KMS-11 (cell line): ENCODE results near the gene KCNN3.

Source experiments
- H2AFZ ChIP-seq: fragments of 200-600 bp; sonication (generic); 2 replicates; pipeline ENCODE4 v1.6.1; 2016; ENCODE audit warnings: antibody characterized with exemption, mixed run types, low read depth
- H3K27ac ChIP-seq: fragments of 200-600 bp; sonication (generic); 2 replicates; pipeline ENCODE4 v1.6.1; 2016; ENCODE audit warnings: mild to moderate bottlenecking, mixed run types
- H3K27me3 ChIP-seq: fragments of 200-600 bp; sonication (generic); 2 replicates; pipeline ENCODE4 v1.6.1; 2017; ENCODE audit warnings: mild to moderate bottlenecking, low read depth, mixed run types, moderate library complexity; ENCODE audit not compliant: insufficient read depth
- H3K36me3 ChIP-seq: fragments of 200-600 bp; sonication (generic); 2 replicates; pipeline ENCODE4 v1.6.1; 2017; ENCODE audit warnings: mild to moderate bottlenecking, mixed run types; ENCODE audit not compliant: insufficient read depth
- H3K4me1 ChIP-seq: fragments of 200-600 bp; sonication (generic); 2 replicates; pipeline ENCODE4 v1.6.1; 2016; ENCODE audit warnings: mild to moderate bottlenecking, low read depth, mixed run types; ENCODE audit not compliant: poor library complexity, severe bottlenecking
- H3K4me2 ChIP-seq: fragments of 200-600 bp; sonication (generic); 2 replicates; pipeline ENCODE4 v1.7.0; 2016; ENCODE audit warnings: mild to moderate bottlenecking, mixed run types
- H3K4me3 ChIP-seq: fragments of 200-600 bp; sonication (generic); IDR thresholded peaks from 2 replicates; pipeline ENCODE4 v1.6.1; 2017; ENCODE audit warnings: low read depth, low read length, mixed read lengths; ENCODE audit not compliant: insufficient read depth
- H3K79me2 ChIP-seq: fragments of 200-600 bp; sonication (generic); 2 replicates; pipeline ENCODE4 v1.6.1; 2016; ENCODE audit warnings: low read depth, mixed run types; ENCODE audit not compliant: insufficient read depth
- H3K9ac ChIP-seq: fragments of 200-600 bp; sonication (generic); 2 replicates; pipeline ENCODE4 v1.6.1; 2016; ENCODE audit warnings: mild to moderate bottlenecking, mixed run types
- H4K20me1 ChIP-seq: fragments of 200-600 bp; sonication (generic); 2 replicates; pipeline ENCODE4 v1.6.1; 2016; ENCODE audit warnings: mild to moderate bottlenecking, mixed run types; ENCODE audit not compliant: insufficient read depth
- TF ChIP-seq, protein P1 (sequence below): fragments of 200-600 bp; sonication (generic); conservative IDR thresholded peaks from 2 replicates; pipeline ENCODE4 v1.6.1; 2017; ENCODE audit warnings: low read depth, mild to moderate bottlenecking, antibody characterized with exemption, low read length, moderate library complexity, mixed read lengths

The KCNN3 gene

DNA sequence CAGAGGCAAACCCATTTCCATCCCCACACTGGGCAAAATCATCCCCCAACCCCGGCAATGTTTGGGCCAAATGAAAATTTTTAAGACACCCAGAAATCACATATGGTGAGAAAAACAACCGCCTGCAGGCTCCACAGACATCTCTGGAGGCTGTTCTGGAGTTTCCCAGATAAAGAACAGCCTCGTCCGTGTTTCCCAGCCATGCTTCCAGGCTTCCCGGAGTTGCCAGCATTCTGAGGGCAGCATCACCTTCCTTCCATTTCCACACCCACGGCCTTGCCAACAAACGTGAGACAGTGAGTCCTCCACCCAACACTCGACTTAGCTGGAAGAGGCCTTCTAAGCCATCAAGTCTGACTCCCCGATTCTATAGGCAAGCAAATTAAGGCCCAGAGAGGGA is 36.9 kb downstream of the KCNN3 start:
- no peaks in the 10 kb centered on the region for H3K36me3 ChIP-seq
- TF ChIP-seq, protein P1, sequence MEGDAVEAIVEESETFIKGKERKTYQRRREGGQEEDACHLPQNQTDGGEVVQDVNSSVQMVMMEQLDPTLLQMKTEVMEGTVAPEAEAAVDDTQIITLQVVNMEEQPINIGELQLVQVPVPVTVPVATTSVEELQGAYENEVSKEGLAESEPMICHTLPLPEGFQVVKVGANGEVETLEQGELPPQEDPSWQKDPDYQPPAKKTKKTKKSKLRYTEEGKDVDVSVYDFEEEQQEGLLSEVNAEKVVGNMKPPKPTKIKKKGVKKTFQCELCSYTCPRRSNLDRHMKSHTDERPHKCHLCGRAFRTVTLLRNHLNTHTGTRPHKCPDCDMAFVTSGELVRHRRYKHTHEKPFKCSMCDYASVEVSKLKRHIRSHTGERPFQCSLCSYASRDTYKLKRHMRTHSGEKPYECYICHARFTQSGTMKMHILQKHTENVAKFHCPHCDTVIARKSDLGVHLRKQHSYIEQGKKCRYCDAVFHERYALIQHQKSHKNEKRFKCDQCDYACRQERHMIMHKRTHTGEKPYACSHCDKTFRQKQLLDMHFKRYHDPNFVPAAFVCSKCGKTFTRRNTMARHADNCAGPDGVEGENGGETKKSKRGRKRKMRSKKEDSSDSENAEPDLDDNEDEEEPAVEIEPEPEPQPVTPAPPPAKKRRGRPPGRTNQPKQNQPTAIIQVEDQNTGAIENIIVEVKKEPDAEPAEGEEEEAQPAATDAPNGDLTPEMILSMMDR: no peak
- H3K4me2 ChIP-seq: no peak overlapping the region
- H3K27ac ChIP-seq: no peak overlapping the region
- no peak overlapping the region for H3K9ac ChIP-seq
- H2AFZ ChIP-seq: no peak overlapping the region
- no peak overlapping the region for H3K4me3 ChIP-seq
- H3K79me2 ChIP-seq: no peaks in the 10 kb centered on the region
- H3K4me1 ChIP-seq: peaks cover 17% of the 10 kb centered on the region
- H4K20me1 ChIP-seq: no peaks in the 10 kb centered on the region
- peaks cover 10% of the 10 kb centered on the region; the same call in 1 of the 2 replicates for H3K27me3 ChIP-seq

DNA sequence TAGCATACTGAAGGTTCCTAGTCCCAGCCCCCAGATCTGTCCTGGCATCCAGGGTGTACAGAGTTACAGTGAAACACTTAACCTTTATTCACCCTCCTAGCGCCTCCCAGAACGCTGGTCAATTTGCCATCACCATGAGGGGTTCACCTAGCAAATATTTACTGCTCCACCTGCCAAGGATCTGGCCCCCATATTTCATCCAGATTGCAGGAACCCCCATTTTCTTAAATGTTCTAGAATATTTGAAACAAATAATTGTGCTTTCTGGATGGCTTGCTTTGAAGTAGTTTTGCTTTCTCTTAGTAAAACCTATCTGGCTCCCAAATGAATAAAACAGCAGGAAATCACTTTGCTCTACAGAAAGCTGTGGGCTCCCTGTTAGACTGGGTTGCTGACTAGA is 37.7 kb downstream of the KCNN3 start:
- H3K27ac ChIP-seq: no peak overlapping the region
- no peaks in the 10 kb centered on the region for H3K36me3 ChIP-seq
- no peak overlapping the region for H3K9ac ChIP-seq
- H3K79me2 ChIP-seq: no peaks in the 10 kb centered on the region
- H3K4me1 ChIP-seq: peaks cover 9% of the 10 kb centered on the region
- no peak overlapping the region for H3K4me3 ChIP-seq
- no peak overlapping the region for H2AFZ ChIP-seq
- TF ChIP-seq, protein P1: no peak
- peaks cover 10% of the 10 kb centered on the region; the same call in 1 of the 2 replicates for H3K27me3 ChIP-seq
- no peaks in the 10 kb centered on the region for H4K20me1 ChIP-seq
- no peak overlapping the region for H3K4me2 ChIP-seq

DNA sequence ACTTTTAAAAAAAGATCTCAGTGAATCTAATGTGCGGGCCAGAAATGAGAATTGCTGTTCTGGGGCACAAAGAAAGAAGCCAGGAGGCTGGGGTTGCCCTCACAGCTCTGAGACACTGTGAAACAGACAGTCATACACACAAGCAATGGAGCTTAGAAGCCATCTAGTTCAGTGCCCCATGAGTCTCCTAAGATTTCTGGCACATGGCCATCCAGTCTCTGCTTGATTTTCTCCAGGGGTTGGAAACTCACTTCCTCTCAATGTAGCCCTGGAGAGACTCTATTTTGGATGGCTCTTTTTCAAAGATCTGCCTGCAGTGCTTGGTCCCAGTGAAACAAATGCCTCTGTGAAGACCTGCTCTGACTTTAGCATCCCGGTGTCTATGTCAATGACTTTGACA is 38.6 kb downstream of the KCNN3 start:
- H3K4me3 ChIP-seq: no peak overlapping the region
- H3K9ac ChIP-seq: no peak overlapping the region
- H3K4me1 ChIP-seq: no peaks in the 10 kb centered on the region
- H3K27me3 ChIP-seq: peaks cover 10% of the 10 kb centered on the region; the same call in 1 of the 2 replicates
- no peaks in the 10 kb centered on the region for H4K20me1 ChIP-seq
- no peaks in the 10 kb centered on the region for H3K36me3 ChIP-seq
- H3K4me2 ChIP-seq: no peak overlapping the region
- H3K27ac ChIP-seq: no peak overlapping the region
- TF ChIP-seq, protein P1: no peak
- no peak overlapping the region for H2AFZ ChIP-seq
- H3K79me2 ChIP-seq: no peaks in the 10 kb centered on the region

DNA sequence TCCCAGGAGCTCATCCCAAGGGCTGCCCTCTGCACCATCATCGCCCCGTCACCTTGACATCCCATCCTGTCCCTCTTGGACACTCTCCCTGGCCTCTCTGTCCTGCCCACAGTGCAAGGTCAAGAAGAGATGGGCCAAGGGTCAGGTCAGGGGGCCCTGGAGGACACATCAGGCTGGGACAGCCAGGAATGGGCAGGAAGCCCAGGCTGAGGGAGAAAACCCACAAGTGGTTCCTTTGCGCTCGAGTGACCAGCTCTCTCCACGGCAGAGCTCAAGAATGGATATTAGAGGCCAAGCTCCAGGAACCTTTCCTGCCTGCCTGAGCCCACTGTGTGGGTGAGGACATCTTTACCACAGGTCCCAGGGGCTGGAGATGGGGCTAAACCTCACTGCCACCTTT is 41.0 kb downstream of the KCNN3 start:
- Histone ChIP-seq H3K36me3 (no peaks in the 10 kb centered on the region), H3K79me2 (no peaks in the 10 kb centered on the region), H3K9ac (no peak overlapping the region), H4K20me1 (no peaks in the 10 kb centered on the region), H3K4me3 (no peak overlapping the region), H3K4me1 (peaks cover 5% of the 10 kb centered on the region), H3K27ac (no peak overlapping the region), H2AFZ (no peak overlapping the region), H3K4me2 (no peak overlapping the region), H3K27me3 (no peaks in the 10 kb centered on the region; the same call in 1 of the 2 replicates)
- TF ChIP-seq, protein P1: no peak
